Upper lobe of left lung (tissue), 4 donors: ENCODE data around the gene PAX2.

ENCODE experiments used
- EP300 ChIP-seq, 4 donors: sonication (generic); formaldehyde crosslinking; IDR thresholded peaks; one replicate each; pipeline ENCODE4 v1.5.1; 2017; ENCODE audit warnings: antibody characterized with exemption in 4 of 4, control low read depth in 2 of 4
- POLR2A ChIP-seq, 4 donors: fragments of 450-650 bp; IDR thresholded peaks; one replicate each; pipeline ENCODE4 v1.5.1; 2016 to 2017; ENCODE audit warnings: antibody characterized with exemption in 4 of 4, mild to moderate bottlenecking in 2 of 4
- TF ChIP-seq, protein P1 (sequence below), 6 experiments: fragments of 450-650 bp in 4 of 6; fragments of 200-600 bp in 2 of 6; sonication (generic) in 2 of 6; IDR thresholded peaks; one replicate each; pipeline ENCODE4 v1.5.1; 2016 to 2019; ENCODE audit warnings: antibody characterized with exemption in 6 of 6

- no peak for TF ChIP-seq POLR2A (IDR thresholded peaks at IDR 0.05)
- TF ChIP-seq EP300 (IDR thresholded peaks at IDR 0.05), result no peak
- TF ChIP-seq, protein P1, sequence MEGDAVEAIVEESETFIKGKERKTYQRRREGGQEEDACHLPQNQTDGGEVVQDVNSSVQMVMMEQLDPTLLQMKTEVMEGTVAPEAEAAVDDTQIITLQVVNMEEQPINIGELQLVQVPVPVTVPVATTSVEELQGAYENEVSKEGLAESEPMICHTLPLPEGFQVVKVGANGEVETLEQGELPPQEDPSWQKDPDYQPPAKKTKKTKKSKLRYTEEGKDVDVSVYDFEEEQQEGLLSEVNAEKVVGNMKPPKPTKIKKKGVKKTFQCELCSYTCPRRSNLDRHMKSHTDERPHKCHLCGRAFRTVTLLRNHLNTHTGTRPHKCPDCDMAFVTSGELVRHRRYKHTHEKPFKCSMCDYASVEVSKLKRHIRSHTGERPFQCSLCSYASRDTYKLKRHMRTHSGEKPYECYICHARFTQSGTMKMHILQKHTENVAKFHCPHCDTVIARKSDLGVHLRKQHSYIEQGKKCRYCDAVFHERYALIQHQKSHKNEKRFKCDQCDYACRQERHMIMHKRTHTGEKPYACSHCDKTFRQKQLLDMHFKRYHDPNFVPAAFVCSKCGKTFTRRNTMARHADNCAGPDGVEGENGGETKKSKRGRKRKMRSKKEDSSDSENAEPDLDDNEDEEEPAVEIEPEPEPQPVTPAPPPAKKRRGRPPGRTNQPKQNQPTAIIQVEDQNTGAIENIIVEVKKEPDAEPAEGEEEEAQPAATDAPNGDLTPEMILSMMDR (IDR thresholded peaks at IDR 0.05), result no peak
Measured at GRCh38 chr10:100723770-100724530, 21.4 kb upstream of the PAX2 start.
